BJ (cell line): ENCODE measurements around the gene EVX2. TPM values are rescaled to one million over a fixed set of nuclear protein-coding genes. Genes with fewer than 3 reads are reported as not detected.

ENCODE experiments used
- CTCF ChIA-PET: fragments of 350-600 bp; formaldehyde crosslinking; extraction: SDS; loops from one replicate; lab custom pipeline; 2021; ENCODE audit warnings: antibody characterized with exemption, inconsistent platforms; lab: Yijun Ruan, JAX
- POLR2A ChIA-PET: fragments of 300-600 bp; sonication (Branson Sonifier 250); formaldehyde crosslinking; extraction: SDS; loops from one replicate; lab custom pipeline; 2021; ENCODE audit warnings: antibody characterized with exemption; lab: Charles Lee
- DNase-seq: peaks from one replicate; pipeline ENCODE4 v3.0.0-alpha.2; 2011; ENCODE audit warnings: low read depth
- H3K27me3 ChIP-seq: 2 replicates; pipeline ENCODE4 v1.6.0; 2011; ENCODE audit warnings: low read length; ENCODE audit not compliant: control insufficient read depth, insufficient read depth
- H3K36me3 ChIP-seq: 2 replicates; pipeline ENCODE4 v1.5.1; 2011; ENCODE audit warnings: low read length; ENCODE audit not compliant: control insufficient read depth, insufficient read depth
- H3K4me3 ChIP-seq: 2 replicates; pipeline ENCODE4 v1.5.1; 2011; ENCODE audit warnings: low read depth, mild to moderate bottlenecking, control low read depth, low read length
- CTCF ChIP-seq: IDR thresholded peaks from 2 replicates; pipeline ENCODE4 v1.5.1; 2011; ENCODE audit warnings: low read depth, mild to moderate bottlenecking, control low read depth, inconsistent platforms, low read length, moderate library complexity; ENCODE audit not compliant: insufficient read depth
- polyA plus RNA-seq: library from polyadenylated mRNA; depleted of rRNA; stranded (reverse); fragments of >200 nt; gene quantifications from 2 replicates; pipeline ENCODE4 v1.2.3, GENCODE V29; 2011

The EVX2 gene
- polyA plus RNA-seq, 1 experiment, result not detected

GRCh38 chr2:176094349-176094748 lies 10.6 kb upstream of the EVX2 start:
- TF ChIP-seq CTCF, result no peak
- CTCF ChIA-PET, result interaction anchor here (0.6 to 4.6 kb wide), 2 partner anchors 408 to 728 kb away, joined by 3 to 43 read pairs; no protein-coding TSS in a partner anchor
- DNase-seq, result no peak
- POLR2A ChIA-PET, result no interaction called here
- Histone ChIP-seq H3K36me3 (no peaks in the 10 kb centered on the region), H3K27me3 (peaks cover 39% of the 10 kb centered on the region), H3K4me3 (no peak overlapping the region)

GRCh38 chr2:176093898-176094249 lies 10.1 kb upstream of the EVX2 start:
- H3K27me3 ChIP-seq, result peaks cover 42% of the 10 kb centered on the region
- peak overlapping the region; percentile 35 for H3K4me3 ChIP-seq
- POLR2A ChIA-PET, result no interaction called here
- H3K36me3 ChIP-seq, result no peaks in the 10 kb centered on the region
- no peak for TF ChIP-seq CTCF
- CTCF ChIA-PET, result interaction anchor here (1.0 kb wide), 1 partner anchor 726 kb away, joined by 3 read pairs; no protein-coding TSS in a partner anchor
- DNase-seq, result no peak

- ChIA-PET CTCF (interaction anchor here (0.6 to 1.0 kb wide), 2 partner anchors 682 to 726 kb away, joined by 3 read pairs; no protein-coding TSS in a partner anchor), POLR2A (no interaction called here)
- TF ChIP-seq CTCF, result peak; percentile 53
- DNase-seq, result no peak
- Histone ChIP-seq H3K27me3 (peaks cover 40% of the 10 kb centered on the region), H3K36me3 (no peaks in the 10 kb centered on the region), H3K4me3 (peak overlapping the region; percentile 35)
Measured at GRCh38 chr2:176093145-176093897, 9.6 kb upstream of the EVX2 start.

- ChIA-PET CTCF (interaction anchor here (0.6 kb wide), 2 partner anchors 148 to 681 kb away, joined by 3 to 4 read pairs; no protein-coding TSS in a partner anchor), POLR2A (no interaction called here)
- no peak for TF ChIP-seq CTCF
- Histone ChIP-seq H3K4me3 (peak within 1 kb of the TSS; percentile 35), H3K27me3 (peaks cover 40% of the 10 kb centered on the region), H3K36me3 (no peaks in the 10 kb centered on the region)
- DNase-seq, result no peak
Measured at GRCh38 chr2:176092270-176093144, 8.7 kb upstream of the EVX2 start, which contains the start of gene HOXD13. Gene HOXD13 (plus strand): TSS chr2:176092721. CDS start chr2:176092891, 170 bp downstream.
